Limb (tissue), 2 donors: ENCODE results near the gene RSPH4A.
A peak's percentile ranks its signal among the peaks of the same experiment; 100 is the strongest.
"Not testable (repeated sequence)": the region's sequence is repeated elsewhere in the genome, so short reads cannot be mapped to it uniquely, and the experiment has no call there.

Source experiments
- DNase-seq, 2 donors: peaks; one replicate each; pipeline ENCODE4 v3.0.0-alpha.2; 2016; ENCODE audit errors: extremely low spot score in 2 of 2

Gene RSPH4A

GRCh38 chr6:116615937-116616736 is at the start of gene RSPH4A:
Gene RSPH4A, plus strand, starts transcription at chr6:116616479. Its CDS starts 145 bp downstream, at chr6:116616624.
- peak; percentile 91 to 96 for DNase-seq

- DNase-seq = no peak
These were observed 48.2 kb upstream of the RSPH4A start for GRCh38 chr6:116568111-116568510.

- no peak for DNase-seq
These were observed 47.2 kb upstream of the RSPH4A start for GRCh38 chr6:116568821-116569755.

- peak; percentile 99 for DNase-seq
These were observed 45.2 kb upstream of the RSPH4A start, which contains the start of gene RWDD1 for GRCh38 chr6:116570856-116571682. Gene RWDD1, plus strand, starts transcription at chr6:116571504. Its CDS starts 79 bp downstream, at chr6:116571583.

GRCh38 chr6:116571683-116572000 is 44.6 kb upstream of the RSPH4A start:
- DNase-seq = no peak

GRCh38 chr6:116572162-116572561 is 44.1 kb upstream of the RSPH4A start:
- DNase-seq = peak; percentile 20 to 35

GRCh38 chr6:116575227-116575626 is 41.1 kb upstream of the RSPH4A start:
- no peak for DNase-seq

GRCh38 chr6:116577486-116577885 is 38.8 kb upstream of the RSPH4A start:
- DNase-seq = no peak

GRCh38 chr6:116578335-116578734 is 37.9 kb upstream of the RSPH4A start:
- DNase-seq = no peak

GRCh38 chr6:116579143-116579542 is 37.1 kb upstream of the RSPH4A start:
- no peak for DNase-seq

GRCh38 chr6:116580198-116580597 is 36.1 kb upstream of the RSPH4A start:
- DNase-seq = no peak

GRCh38 chr6:116586276-116586675 is 30.0 kb upstream of the RSPH4A start:
- DNase-seq = no peak

- DNase-seq = no peak
These were observed 29.5 kb upstream of the RSPH4A start for GRCh38 chr6:116586738-116587137.

GRCh38 chr6:116595247-116595646 is 21.0 kb upstream of the RSPH4A start:
- DNase-seq = no peak

GRCh38 chr6:116596815-116597214 is 19.5 kb upstream of the RSPH4A start:
- peak; percentile 7 to 33 for DNase-seq

- not testable (repeated sequence) for DNase-seq
These were observed 12.4 kb upstream of the RSPH4A start for GRCh38 chr6:116603916-116604315.

GRCh38 chr6:116604868-116605267 is 11.4 kb upstream of the RSPH4A start:
- DNase-seq = not testable (repeated sequence)

- no peak for DNase-seq
These were observed 10.3 kb upstream of the RSPH4A start for GRCh38 chr6:116605935-116606334.

GRCh38 chr6:116611056-116611455 is 5.2 kb upstream of the RSPH4A start:
- DNase-seq = no peak

GRCh38 chr6:116616737-116617053 is 416 bp downstream of the RSPH4A start:
- DNase-seq = no peak

- no peak for DNase-seq
These were observed 7.9 kb downstream of the RSPH4A start for GRCh38 chr6:116624036-116624805.
